ENCODE data around the gene CRB2. TPM values are rescaled to one million over a fixed set of nuclear protein-coding genes. Genes with fewer than 3 reads are reported as not detected.

The CRB2 gene
- total and polyA plus RNA-seq, 8 donors: 0.02 to 0.08 TPM; not detected in 6

- FAIRE-seq (no peak), ATAC-seq (no peak), DNase-seq (peak in 1 of 6 donors; percentile 21)
- Histone ChIP-seq H3K27ac (no peak overlapping the region), H3K36me3 (no peaks in the 10 kb centered on the region), H3K4me1 (no peaks in the 10 kb centered on the region), H3K27me3 (no peaks in the 10 kb centered on the region), H3K4me3 (no peak overlapping the region), H3K9me3 (no peaks in the 10 kb centered on the region)
- intact Hi-C loops (cut with DNase I): loop anchor here in 1 of 3 donors (10.0 kb wide), 1 partner anchor 59 kb away; no protein-coding TSS in a partner anchor
- 71 to 77% methylated on average over 12 of the region's 12 CpGs for WGBS, 2 donors
- TF ChIP-seq CTCF (IDR thresholded peaks at IDR 0.05): no peak
Observed at GRCh38 chr9:123365287-123365880, 9.4 kb downstream of the CRB2 start.

GRCh38 chr9:123365881-123366528, 10.0 kb downstream of the CRB2 start:
- FAIRE-seq (no peak), ATAC-seq (no peak), DNase-seq (peak in 1 of 6 donors; percentile 57)
- no peaks in the 10 kb centered on the region for H3K27me3 ChIP-seq
- no peaks in the 10 kb centered on the region for H3K9me3 ChIP-seq
- H3K27ac ChIP-seq: no peak overlapping the region
- no peak for TF ChIP-seq CTCF (IDR thresholded peaks at IDR 0.05)
- intact Hi-C loops (cut with DNase I): loop anchor here in 1 of 3 donors (10.0 kb wide), 1 partner anchor 59 kb away; no protein-coding TSS in a partner anchor
- 31 to 38% methylated on average over 63 to 67 of the region's 67 CpGs for WGBS, 2 donors
- no peak overlapping the region for H3K4me3 ChIP-seq
- H3K4me1 ChIP-seq: no peaks in the 10 kb centered on the region
- no peaks in the 10 kb centered on the region for H3K36me3 ChIP-seq

GRCh38 chr9:123368023-123368422, 12.0 kb downstream of the CRB2 start:
- FAIRE-seq: no peak
- intact Hi-C loops (cut with DNase I): loop anchor here in 1 of 3 donors (10.0 kb wide), 1 partner anchor 57 kb away; no protein-coding TSS in a partner anchor

GRCh38 chr9:123368536-123369153, 12.6 kb downstream of the CRB2 start:
- ATAC-seq (no peak), FAIRE-seq (no peak), DNase-seq (peak in 1 of 6 donors; percentile 47)
- 78 to 83% methylated on average over 6 of the region's 6 CpGs for WGBS, 2 donors
- H3K9me3 ChIP-seq: no peaks in the 10 kb centered on the region
- H3K4me3 ChIP-seq: no peak overlapping the region
- no peaks in the 10 kb centered on the region for H3K36me3 ChIP-seq
- peaks cover 0 to 12% (median 0%) of the 10 kb centered on the region in 4 donors for H3K27me3 ChIP-seq
- no peak overlapping the region for H3K27ac ChIP-seq
- intact Hi-C loops (cut with DNase I): loop anchor here in 1 of 3 donors (10.0 kb wide), 1 partner anchor 56 kb away; no protein-coding TSS in a partner anchor
- H3K4me1 ChIP-seq: no peaks in the 10 kb centered on the region
- TF ChIP-seq CTCF (IDR thresholded peaks at IDR 0.05): no peak

More at GRCh38 chr9:123368023-123368422, 12.0 kb downstream of the CRB2 start:
- H3K27ac ChIP-seq: no peak overlapping the region
- ATAC-seq (no peak), DNase-seq (peak in 1 of 6 donors; percentile 55)
- WGBS, 2 donors: 65 to 72% methylated on average over 10 of the region's 10 CpGs
- no peaks in the 10 kb centered on the region for H3K4me1 ChIP-seq
- no peaks in the 10 kb centered on the region for H3K9me3 ChIP-seq
- TF ChIP-seq CTCF (IDR thresholded peaks at IDR 0.05): no peak
- no peak overlapping the region for H3K4me3 ChIP-seq
- peaks cover 0 to 9% (median 0%) of the 10 kb centered on the region in 4 donors for H3K27me3 ChIP-seq
- no peaks in the 10 kb centered on the region for H3K36me3 ChIP-seq
